Activated T-cell treated with anti-CD3 and anti-CD28 coated beads, Interleukin-2, amount 50 U/mL, for 24 hours (primary cell): ENCODE data around the gene SRD5A1.
"Not testable (repeated sequence)": the region's sequence is repeated elsewhere in the genome, so short reads cannot be mapped to it uniquely, and the experiment has no call there.

Experiments
- DNase-seq: peaks from one replicate; pipeline ENCODE4 v3.0.0-alpha.2; 2020
- H3K27ac Mint-ChIP-seq: 2 replicates; pipeline ENCODE4 v1.8.0; 2020; ENCODE audit warnings: mild to moderate bottlenecking, mixed read lengths
- H3K27me3 Mint-ChIP-seq: 2 replicates; pipeline ENCODE4 v1.8.0; 2020; ENCODE audit warnings: mixed read lengths
- H3K36me3 Mint-ChIP-seq: 2 replicates; pipeline ENCODE4 v1.8.0; 2020; ENCODE audit warnings: low read depth, mixed read lengths
- H3K4me1 Mint-ChIP-seq: 2 replicates; pipeline ENCODE4 v1.8.0; 2020; ENCODE audit warnings: low read depth, mixed read lengths
- H3K4me3 Mint-ChIP-seq: 2 replicates; pipeline ENCODE4 v1.8.0; 2020; ENCODE audit warnings: mild to moderate bottlenecking, moderate library complexity, mixed read lengths
- H3K9me3 Mint-ChIP-seq: 2 replicates; pipeline ENCODE4 v1.8.0; 2020; ENCODE audit warnings: mixed read lengths

SRD5A1 gene

DNA sequence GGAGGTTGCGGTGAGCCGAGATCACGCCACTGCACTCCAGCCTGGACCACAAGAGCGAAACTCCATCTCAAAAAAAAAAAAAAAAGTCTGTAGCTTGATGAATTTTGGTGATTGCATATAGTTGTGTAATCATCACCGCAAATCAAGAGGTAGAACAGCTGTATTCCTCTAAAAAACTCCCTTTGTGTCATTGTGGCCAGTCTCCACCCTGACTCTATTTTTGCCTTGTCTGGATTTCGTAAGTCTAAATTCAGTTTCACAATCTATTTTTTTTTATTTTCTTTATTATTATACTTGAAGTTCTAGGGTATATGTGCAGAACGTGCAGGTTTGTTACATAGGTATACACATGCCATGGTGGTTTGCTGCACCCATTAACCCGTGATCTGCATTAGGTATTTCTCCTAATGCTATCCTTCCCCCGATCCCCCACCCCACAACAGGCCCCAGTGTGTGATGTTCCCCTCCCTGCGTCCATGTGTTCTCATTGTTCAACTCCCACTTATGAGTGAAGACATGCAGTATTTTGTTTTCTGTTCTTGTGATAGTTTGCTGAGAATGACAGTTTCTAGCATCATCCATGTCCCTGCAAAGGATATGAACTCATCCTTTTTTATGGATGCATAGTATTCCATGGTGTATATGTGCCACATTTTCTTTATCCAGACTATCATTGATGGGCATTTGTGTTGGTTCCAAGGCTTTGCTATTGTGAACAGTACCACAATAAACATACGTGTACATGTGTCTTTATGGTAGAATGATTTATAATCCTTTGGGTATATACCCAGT is 12.5 kb downstream of the SRD5A1 start:
- H3K36me3 Mint-ChIP-seq = peaks cover 24% of the 10 kb centered on the region
- not testable (repeated sequence) for H3K27me3 Mint-ChIP-seq, H3K4me3 Mint-ChIP-seq, DNase-seq, H3K27ac Mint-ChIP-seq, H3K4me1 Mint-ChIP-seq, H3K9me3 Mint-ChIP-seq

DNA sequence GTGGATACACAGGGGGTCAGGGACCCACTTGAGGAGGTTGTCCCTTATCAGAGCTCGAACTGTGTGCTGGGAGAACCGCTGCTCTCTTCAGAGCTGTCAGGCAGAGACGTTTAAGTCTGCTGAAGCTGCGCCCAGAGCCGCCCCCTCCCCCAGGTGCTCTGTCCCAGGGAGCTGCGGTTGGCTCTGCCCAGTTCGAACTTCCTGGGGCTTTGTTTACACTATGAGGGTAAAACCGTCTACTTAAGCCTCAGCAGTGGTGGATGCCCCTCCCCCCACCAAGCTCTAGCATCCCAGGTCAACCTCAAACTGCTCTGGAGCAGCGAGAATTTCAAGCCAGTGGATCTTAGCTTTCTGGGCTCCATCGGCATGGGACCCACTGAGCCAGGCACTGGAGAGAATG is 15.9 kb downstream of the SRD5A1 start:
- no peak for DNase-seq
- Mint-ChIP-seq H3K9me3 (peaks cover 6% of the 10 kb centered on the region), H3K36me3 (peaks cover 39% of the 10 kb centered on the region), H3K4me3 (no peak overlapping the region), H3K27ac (no peak overlapping the region), H3K4me1 (no peaks in the 10 kb centered on the region), H3K27me3 (no peaks in the 10 kb centered on the region)

DNA sequence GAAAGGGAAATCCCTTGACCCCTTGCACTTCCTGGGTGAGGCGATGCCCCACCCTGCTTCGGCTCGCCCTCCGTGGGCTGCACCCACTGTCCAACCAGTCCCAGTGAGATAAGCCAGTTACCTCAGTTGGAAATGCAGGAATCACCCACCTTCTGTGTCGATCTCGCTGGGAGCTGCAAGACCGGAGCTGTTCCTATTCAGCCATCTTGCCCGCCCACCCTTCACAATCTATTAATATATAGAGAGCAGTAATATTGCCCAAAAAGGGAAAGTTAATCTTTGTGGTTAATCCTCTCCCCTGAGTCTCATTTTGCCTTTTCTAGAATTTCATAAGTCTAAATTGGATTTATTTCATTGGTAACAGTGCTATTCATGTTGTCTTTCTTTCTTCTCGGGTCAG is 16.4 kb downstream of the SRD5A1 start:
- Mint-ChIP-seq H3K27me3 (no peaks in the 10 kb centered on the region), H3K4me1 (no peaks in the 10 kb centered on the region), H3K4me3 (no peak overlapping the region), H3K27ac (no peak overlapping the region), H3K9me3 (peaks cover 6% of the 10 kb centered on the region), H3K36me3 (peaks cover 38% of the 10 kb centered on the region)
- DNase-seq = no peak

DNA sequence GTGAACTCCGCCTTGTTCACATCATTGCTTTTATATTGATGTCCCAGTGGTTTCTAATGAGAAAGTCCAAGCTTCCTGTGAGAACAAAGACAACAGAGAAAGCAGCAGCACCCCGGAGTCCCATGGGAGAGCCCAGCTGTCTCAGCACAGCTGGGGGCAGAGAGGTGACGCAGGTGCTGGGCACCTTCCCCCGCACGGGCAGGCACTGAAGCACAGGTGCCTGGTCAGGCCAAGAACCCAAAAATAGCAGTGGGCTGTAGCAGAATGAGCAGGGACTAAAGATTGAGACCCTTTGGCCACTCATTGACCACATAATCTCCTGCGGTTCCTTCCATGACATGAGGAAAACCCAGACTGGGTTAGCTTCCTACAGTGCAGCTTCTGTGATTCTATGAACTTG is 18.8 kb downstream of the SRD5A1 start:
- peaks cover 13% of the 10 kb centered on the region for H3K9me3 Mint-ChIP-seq

DNA sequence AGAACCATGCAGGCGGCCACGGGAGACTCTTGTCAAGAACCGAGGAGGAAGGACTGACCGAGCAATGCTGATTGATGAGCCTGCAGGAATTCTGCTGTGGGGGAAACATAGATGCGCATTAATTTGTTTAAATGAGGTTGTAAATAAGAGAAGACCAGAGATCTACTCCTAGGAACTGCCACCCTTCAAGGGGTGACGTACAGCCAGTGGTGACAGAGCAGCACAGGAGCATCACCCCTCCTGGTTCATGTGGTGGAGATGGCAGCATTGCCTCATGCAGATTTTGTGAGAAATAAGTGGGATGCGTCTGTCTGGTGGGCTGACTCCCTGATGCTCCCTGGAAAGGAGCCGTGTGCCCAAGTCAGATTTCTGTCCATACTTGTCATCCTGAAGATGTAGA is 22.2 kb downstream of the SRD5A1 start:
- peaks cover 71% of the 10 kb centered on the region for H3K36me3 Mint-ChIP-seq
- peaks cover 10% of the 10 kb centered on the region for H3K9me3 Mint-ChIP-seq
- peaks cover 4% of the 10 kb centered on the region for H3K4me1 Mint-ChIP-seq
- no peaks in the 10 kb centered on the region for H3K27me3 Mint-ChIP-seq
- no peak overlapping the region for H3K27ac Mint-ChIP-seq
- no peak for DNase-seq
- no peak overlapping the region for H3K4me3 Mint-ChIP-seq

More for the DNA sequence above, 18.8 kb downstream of the SRD5A1 start:
- no peak for DNase-seq
- Mint-ChIP-seq H3K36me3 (peaks cover 52% of the 10 kb centered on the region), H3K4me3 (no peak overlapping the region), H3K27me3 (no peaks in the 10 kb centered on the region), H3K27ac (no peak overlapping the region), H3K4me1 (no peaks in the 10 kb centered on the region)

- no peaks in the 10 kb centered on the region for H3K27me3 Mint-ChIP-seq
- H3K9me3 Mint-ChIP-seq = peaks cover 10% of the 10 kb centered on the region
- H3K27ac Mint-ChIP-seq = no peak overlapping the region
- no peak for DNase-seq
- no peak overlapping the region for H3K4me3 Mint-ChIP-seq
- H3K36me3 Mint-ChIP-seq = peaks cover 74% of the 10 kb centered on the region
- peaks cover 4% of the 10 kb centered on the region for H3K4me1 Mint-ChIP-seq
Measured at GRCh38 chr5:6656680-6657079, 23.4 kb downstream of the SRD5A1 start.

GRCh38 chr5:6659941-6660684 is 26.9 kb downstream of the SRD5A1 start:
- Mint-ChIP-seq H3K4me1 (peaks cover 4% of the 10 kb centered on the region), H3K27ac (no peak overlapping the region), H3K36me3 (peaks cover 53% of the 10 kb centered on the region), H3K27me3 (no peaks in the 10 kb centered on the region), H3K4me3 (no peak overlapping the region), H3K9me3 (peaks cover 10% of the 10 kb centered on the region)
- no peak for DNase-seq

GRCh38 chr5:6660688-6661087 is 27.4 kb downstream of the SRD5A1 start:
- H3K36me3 Mint-ChIP-seq = peaks cover 51% of the 10 kb centered on the region
- H3K4me3 Mint-ChIP-seq = no peak overlapping the region
- H3K27me3 Mint-ChIP-seq = no peaks in the 10 kb centered on the region
- H3K27ac Mint-ChIP-seq = no peak overlapping the region
- no peak for DNase-seq
- H3K4me1 Mint-ChIP-seq = peaks cover 4% of the 10 kb centered on the region
- H3K9me3 Mint-ChIP-seq = peaks cover 10% of the 10 kb centered on the region

GRCh38 chr5:6666762-6667161 is 33.5 kb downstream of the SRD5A1 start:
- H3K4me3 Mint-ChIP-seq = no peak overlapping the region
- no peak overlapping the region for H3K27ac Mint-ChIP-seq
- H3K4me1 Mint-ChIP-seq = no peaks in the 10 kb centered on the region
- H3K9me3 Mint-ChIP-seq = peaks cover 3% of the 10 kb centered on the region
- peaks cover 48% of the 10 kb centered on the region for H3K36me3 Mint-ChIP-seq
- DNase-seq = no peak
- H3K27me3 Mint-ChIP-seq = no peaks in the 10 kb centered on the region

DNA sequence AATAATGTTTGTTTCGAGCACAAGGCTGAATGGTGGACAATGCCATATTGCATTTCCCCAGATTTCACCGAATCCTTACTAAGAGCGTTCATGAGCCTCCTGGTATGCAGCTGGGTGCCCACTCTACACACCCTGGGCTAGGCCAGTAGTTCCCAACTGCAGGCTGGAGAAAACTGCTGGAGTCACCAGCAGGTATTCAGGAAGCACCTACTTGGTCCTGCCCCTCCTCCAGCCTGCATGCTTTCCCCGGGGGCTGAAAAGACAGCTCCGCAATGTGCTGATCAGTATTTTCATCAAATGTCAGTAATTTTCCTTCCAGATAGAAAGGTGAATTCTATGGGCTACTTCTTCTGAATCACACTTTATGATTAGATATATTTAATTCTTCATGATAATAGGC is 34.4 kb downstream of the SRD5A1 start:
- Mint-ChIP-seq H3K9me3 (peaks cover 3% of the 10 kb centered on the region), H3K36me3 (peaks cover 44% of the 10 kb centered on the region), H3K27me3 (no peaks in the 10 kb centered on the region)

GRCh38 chr5:6668717-6669116 is 35.5 kb downstream of the SRD5A1 start:
- H3K36me3 Mint-ChIP-seq = peaks cover 42% of the 10 kb centered on the region
- not testable (repeated sequence) for H3K4me3 Mint-ChIP-seq, DNase-seq, H3K27me3 Mint-ChIP-seq, H3K4me1 Mint-ChIP-seq, H3K9me3 Mint-ChIP-seq, H3K27ac Mint-ChIP-seq

More for the DNA sequence above, 34.4 kb downstream of the SRD5A1 start:
- DNase-seq = no peak
- no peak overlapping the region for H3K27ac Mint-ChIP-seq
- no peaks in the 10 kb centered on the region for H3K4me1 Mint-ChIP-seq
- H3K4me3 Mint-ChIP-seq = no peak overlapping the region

DNA sequence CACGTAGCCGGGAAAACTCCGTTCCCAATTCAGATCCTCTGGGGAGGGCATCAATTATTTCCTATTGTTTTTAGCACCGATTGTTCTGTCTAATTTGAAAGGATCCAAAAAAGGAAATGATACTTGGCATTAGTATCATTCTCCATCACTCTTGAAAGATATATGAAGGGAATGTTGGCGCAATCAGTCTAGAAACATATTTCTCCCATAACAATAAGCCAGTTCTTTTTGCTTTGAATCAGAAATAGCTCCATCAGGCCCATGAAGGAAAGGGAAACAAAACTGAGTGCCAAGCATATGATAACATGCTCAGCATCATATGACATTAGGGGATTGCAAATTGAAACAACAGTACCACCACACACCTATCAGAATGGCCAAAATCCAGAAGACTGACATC is 39.8 kb downstream of the SRD5A1 start:
- no peak overlapping the region for H3K4me3 Mint-ChIP-seq
- H3K4me1 Mint-ChIP-seq = no peaks in the 10 kb centered on the region
- H3K27ac Mint-ChIP-seq = no peak overlapping the region
- no peak for DNase-seq
- no peaks in the 10 kb centered on the region for H3K27me3 Mint-ChIP-seq
- H3K9me3 Mint-ChIP-seq = peaks cover 3% of the 10 kb centered on the region
- peaks cover 31% of the 10 kb centered on the region for H3K36me3 Mint-ChIP-seq

GRCh38 chr5:6673963-6674362 is 40.7 kb downstream of the SRD5A1 start:
- no peak for DNase-seq
- Mint-ChIP-seq H3K9me3 (peaks cover 3% of the 10 kb centered on the region), H3K36me3 (peaks cover 23% of the 10 kb centered on the region), H3K27ac (no peak overlapping the region), H3K4me1 (no peaks in the 10 kb centered on the region), H3K4me3 (no peak overlapping the region), H3K27me3 (no peaks in the 10 kb centered on the region)

DNA sequence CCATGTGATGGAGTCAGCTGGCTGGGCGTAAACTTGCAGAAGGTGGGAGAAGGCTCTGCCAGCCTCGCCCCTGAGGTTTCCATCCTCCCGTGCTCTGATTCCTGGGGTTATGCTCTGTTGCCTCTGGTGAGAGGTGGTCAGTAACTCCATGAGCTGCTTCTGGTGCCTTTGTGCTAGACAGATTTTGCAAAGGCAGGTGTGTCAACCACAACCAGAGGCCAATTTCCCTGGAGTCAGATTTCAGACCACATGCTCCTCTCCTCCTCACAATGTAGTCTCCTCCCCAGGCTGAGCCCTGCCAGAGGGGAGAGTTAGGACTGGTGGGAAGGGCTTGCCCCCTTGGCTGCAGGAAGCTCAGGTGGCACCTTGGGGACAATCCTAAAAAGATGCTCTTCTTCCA is 41.2 kb downstream of the SRD5A1 start:
- Mint-ChIP-seq H3K36me3 (peaks cover 20% of the 10 kb centered on the region), H3K9me3 (peaks cover 3% of the 10 kb centered on the region), H3K4me3 (no peak overlapping the region), H3K27me3 (no peaks in the 10 kb centered on the region), H3K27ac (no peak overlapping the region), H3K4me1 (no peaks in the 10 kb centered on the region)
- DNase-seq = no peak

- Mint-ChIP-seq H3K9me3 (peaks cover 3% of the 10 kb centered on the region), H3K27me3 (peaks cover 2% of the 10 kb centered on the region), H3K4me1 (no peaks in the 10 kb centered on the region), H3K27ac (no peak overlapping the region), H3K36me3 (peaks cover 15% of the 10 kb centered on the region), H3K4me3 (no peak overlapping the region)
- DNase-seq = no peak
Measured at GRCh38 chr5:6674886-6675285, 41.6 kb downstream of the SRD5A1 start.
